Measurements from ENCODE around the gene COPE. TPM values are rescaled to one million over a fixed set of nuclear protein-coding genes. Genes with fewer than 3 reads are reported as not detected.

COPE gene
- total and polyA plus RNA-seq, 2 of the 8 experiments (the other 6 are each of a cell fraction or from before 2014, with no cell fraction given) = 178 to 356 TPM

GRCh38 chr19:18896421-18896841, 22.8 kb downstream of the COPE start (continued):
- TF ChIP-seq, protein P1, sequence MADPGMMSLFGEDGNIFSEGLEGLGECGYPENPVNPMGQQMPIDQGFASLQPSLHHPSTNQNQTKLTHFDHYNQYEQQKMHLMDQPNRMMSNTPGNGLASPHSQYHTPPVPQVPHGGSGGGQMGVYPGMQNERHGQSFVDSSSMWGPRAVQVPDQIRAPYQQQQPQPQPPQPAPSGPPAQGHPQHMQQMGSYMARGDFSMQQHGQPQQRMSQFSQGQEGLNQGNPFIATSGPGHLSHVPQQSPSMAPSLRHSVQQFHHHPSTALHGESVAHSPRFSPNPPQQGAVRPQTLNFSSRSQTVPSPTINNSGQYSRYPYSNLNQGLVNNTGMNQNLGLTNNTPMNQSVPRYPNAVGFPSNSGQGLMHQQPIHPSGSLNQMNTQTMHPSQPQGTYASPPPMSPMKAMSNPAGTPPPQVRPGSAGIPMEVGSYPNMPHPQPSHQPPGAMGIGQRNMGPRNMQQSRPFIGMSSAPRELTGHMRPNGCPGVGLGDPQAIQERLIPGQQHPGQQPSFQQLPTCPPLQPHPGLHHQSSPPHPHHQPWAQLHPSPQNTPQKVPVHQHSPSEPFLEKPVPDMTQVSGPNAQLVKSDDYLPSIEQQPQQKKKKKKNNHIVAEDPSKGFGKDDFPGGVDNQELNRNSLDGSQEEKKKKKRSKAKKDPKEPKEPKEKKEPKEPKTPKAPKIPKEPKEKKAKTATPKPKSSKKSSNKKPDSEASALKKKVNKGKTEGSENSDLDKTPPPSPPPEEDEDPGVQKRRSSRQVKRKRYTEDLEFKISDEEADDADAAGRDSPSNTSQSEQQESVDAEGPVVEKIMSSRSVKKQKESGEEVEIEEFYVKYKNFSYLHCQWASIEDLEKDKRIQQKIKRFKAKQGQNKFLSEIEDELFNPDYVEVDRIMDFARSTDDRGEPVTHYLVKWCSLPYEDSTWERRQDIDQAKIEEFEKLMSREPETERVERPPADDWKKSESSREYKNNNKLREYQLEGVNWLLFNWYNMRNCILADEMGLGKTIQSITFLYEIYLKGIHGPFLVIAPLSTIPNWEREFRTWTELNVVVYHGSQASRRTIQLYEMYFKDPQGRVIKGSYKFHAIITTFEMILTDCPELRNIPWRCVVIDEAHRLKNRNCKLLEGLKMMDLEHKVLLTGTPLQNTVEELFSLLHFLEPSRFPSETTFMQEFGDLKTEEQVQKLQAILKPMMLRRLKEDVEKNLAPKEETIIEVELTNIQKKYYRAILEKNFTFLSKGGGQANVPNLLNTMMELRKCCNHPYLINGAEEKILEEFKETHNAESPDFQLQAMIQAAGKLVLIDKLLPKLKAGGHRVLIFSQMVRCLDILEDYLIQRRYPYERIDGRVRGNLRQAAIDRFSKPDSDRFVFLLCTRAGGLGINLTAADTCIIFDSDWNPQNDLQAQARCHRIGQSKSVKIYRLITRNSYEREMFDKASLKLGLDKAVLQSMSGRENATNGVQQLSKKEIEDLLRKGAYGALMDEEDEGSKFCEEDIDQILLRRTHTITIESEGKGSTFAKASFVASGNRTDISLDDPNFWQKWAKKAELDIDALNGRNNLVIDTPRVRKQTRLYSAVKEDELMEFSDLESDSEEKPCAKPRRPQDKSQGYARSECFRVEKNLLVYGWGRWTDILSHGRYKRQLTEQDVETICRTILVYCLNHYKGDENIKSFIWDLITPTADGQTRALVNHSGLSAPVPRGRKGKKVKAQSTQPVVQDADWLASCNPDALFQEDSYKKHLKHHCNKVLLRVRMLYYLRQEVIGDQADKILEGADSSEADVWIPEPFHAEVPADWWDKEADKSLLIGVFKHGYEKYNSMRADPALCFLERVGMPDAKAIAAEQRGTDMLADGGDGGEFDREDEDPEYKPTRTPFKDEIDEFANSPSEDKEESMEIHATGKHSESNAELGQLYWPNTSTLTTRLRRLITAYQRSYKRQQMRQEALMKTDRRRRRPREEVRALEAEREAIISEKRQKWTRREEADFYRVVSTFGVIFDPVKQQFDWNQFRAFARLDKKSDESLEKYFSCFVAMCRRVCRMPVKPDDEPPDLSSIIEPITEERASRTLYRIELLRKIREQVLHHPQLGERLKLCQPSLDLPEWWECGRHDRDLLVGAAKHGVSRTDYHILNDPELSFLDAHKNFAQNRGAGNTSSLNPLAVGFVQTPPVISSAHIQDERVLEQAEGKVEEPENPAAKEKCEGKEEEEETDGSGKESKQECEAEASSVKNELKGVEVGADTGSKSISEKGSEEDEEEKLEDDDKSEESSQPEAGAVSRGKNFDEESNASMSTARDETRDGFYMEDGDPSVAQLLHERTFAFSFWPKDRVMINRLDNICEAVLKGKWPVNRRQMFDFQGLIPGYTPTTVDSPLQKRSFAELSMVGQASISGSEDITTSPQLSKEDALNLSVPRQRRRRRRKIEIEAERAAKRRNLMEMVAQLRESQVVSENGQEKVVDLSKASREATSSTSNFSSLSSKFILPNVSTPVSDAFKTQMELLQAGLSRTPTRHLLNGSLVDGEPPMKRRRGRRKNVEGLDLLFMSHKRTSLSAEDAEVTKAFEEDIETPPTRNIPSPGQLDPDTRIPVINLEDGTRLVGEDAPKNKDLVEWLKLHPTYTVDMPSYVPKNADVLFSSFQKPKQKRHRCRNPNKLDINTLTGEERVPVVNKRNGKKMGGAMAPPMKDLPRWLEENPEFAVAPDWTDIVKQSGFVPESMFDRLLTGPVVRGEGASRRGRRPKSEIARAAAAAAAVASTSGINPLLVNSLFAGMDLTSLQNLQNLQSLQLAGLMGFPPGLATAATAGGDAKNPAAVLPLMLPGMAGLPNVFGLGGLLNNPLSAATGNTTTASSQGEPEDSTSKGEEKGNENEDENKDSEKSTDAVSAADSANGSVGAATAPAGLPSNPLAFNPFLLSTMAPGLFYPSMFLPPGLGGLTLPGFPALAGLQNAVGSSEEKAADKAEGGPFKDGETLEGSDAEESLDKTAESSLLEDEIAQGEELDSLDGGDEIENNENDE (IDR thresholded peaks at IDR 0.05; ENCODE audit: insufficient replicate concordance, low read length) = no peak
- TF ChIP-seq POLR2A (IDR thresholded peaks at IDR 0.05; ENCODE audit: control extremely low read depth in 1 of 2, low read depth in 2 of 2, low read length in 2 of 2) = no peak
- no peak for TF ChIP-seq SAP30 (IDR thresholded peaks at IDR 0.05; ENCODE audit: insufficient read depth, insufficient replicate concordance, low read length)
- no peak for TF ChIP-seq CHD2 (IDR thresholded peaks at IDR 0.05; ENCODE audit: low read length)
- no peak for TF ChIP-seq SP4 (IDR thresholded peaks at IDR 0.05; ENCODE audit: low read length)
